Activated CD8-positive, alpha-beta memory T cell treated with anti-CD3 and anti-CD28 coated beads, Interleukin-2, amount 50 U/mL, for 24 hours (primary cell): ENCODE measurements around the gene NFIX.

Experiments
- DNase-seq: peaks from one replicate; pipeline ENCODE4 v3.0.0-alpha.2; 2020; ENCODE audit errors: extremely low read depth

NFIX gene

DNA sequence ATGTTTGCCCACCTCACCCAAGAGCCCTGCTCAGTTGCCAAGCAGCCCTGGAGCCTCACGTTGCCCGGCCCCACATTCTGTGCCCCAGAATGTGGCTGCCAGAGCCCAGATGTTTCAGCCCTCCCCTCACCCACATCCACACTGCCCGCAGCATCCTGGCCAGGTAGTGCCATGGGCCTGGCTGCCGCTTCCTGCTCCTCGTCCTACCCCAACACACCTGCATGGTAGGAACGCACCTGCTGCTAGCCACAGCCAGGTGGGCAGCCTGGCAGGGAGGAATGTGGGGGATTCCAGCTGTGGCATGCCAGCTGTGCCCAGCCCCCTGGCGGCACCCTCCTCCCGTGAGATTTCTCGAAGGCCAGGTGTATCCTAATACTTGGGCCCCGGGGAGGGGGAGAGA, 7.5 kb upstream of the NFIX start:
- DNase-seq = no peak

DNA sequence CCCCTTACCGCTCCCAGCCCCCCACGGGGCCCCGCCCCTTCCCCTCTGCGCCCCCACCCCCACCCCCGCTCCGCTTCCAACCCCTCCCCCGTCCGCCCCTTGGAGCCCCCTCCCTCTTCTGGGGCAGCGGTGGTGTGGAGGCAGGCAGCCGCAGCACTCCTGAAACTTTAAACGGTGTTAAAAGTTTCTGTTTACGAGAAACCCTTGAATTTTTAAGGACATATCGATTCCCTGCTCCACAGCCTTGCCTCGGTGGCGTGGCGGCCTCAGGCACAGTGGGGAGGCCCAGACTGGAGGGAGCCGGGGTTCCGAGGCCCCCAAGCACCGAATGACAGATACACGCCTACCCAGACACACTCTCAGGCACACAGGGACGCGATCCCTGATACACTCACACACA, 4.8 kb upstream of the NFIX start:
- DNase-seq = no peak

DNA sequence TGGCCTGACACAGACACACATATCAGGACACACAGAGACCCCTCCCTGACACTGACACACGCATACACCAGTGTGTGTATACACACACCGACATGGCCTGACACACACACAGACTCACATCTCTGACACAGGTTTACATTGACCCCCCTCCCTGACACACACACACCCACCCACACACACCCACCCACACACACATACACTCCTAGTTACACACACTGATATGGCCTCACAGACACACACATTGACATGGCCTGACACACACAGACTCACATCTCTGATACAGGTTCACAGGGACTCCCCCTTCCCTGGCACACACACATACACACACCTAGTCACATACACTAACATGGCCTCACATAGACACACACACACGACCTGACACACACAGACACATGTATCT, 4.4 kb upstream of the NFIX start:
- DNase-seq = no peak

DNA sequence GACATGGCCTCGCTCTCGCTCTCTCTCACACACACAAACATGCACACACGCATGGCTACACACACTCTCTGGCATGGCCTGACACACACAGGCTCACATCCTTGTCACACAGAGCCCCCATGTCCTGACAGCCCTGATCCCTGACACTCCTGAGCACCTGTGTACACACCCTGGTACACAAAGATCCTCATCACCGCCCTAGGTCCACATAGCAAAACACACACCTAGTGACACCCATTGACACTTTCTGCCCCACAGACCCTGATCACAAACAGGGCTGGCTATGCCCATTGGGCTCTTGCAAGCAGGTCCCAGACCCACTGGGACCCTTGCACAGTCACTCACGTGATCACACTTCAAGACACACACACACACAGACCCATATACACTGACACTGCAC, 4.0 kb upstream of the NFIX start:
- no peak for DNase-seq

DNA sequence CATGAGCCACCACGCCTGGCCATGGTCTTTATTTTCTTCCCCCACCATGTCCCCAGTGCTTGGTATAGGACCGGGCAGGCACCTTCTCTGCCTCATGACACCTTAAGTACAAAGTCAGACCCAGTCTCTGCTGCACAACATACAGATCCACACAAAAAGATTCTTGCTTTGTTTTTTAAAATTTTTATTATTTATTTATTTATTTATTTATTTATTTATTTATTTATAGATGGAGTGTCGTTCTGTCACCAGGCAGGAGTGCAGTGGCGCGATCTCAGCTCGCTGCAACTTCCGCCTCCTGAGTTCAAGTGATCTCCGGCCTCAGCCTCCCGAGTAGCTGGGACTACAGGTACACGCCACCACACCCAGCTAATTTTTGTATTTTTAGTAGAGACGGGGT, 2.5 kb upstream of the NFIX start:
- no peak for DNase-seq

DNA sequence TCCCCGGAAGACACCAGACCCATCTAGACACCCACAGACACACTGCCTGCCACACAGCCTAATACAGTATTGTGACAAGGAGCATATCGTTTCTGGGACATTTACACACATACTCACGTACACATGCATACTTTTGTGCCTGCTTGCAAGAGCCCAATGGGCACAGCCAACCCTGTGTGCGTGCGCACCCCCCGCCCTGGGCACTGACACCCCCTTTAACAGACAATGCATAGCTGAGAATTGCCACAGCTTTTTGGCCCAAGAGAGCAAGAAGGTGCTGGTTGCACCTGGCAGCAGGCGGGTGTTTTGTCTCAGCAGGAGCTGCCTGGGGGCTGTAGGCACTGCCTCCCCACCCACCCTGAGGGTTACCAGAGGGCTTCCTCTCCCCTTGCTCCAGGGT, 1.7 kb upstream of the NFIX start:
- no peak for DNase-seq

DNA sequence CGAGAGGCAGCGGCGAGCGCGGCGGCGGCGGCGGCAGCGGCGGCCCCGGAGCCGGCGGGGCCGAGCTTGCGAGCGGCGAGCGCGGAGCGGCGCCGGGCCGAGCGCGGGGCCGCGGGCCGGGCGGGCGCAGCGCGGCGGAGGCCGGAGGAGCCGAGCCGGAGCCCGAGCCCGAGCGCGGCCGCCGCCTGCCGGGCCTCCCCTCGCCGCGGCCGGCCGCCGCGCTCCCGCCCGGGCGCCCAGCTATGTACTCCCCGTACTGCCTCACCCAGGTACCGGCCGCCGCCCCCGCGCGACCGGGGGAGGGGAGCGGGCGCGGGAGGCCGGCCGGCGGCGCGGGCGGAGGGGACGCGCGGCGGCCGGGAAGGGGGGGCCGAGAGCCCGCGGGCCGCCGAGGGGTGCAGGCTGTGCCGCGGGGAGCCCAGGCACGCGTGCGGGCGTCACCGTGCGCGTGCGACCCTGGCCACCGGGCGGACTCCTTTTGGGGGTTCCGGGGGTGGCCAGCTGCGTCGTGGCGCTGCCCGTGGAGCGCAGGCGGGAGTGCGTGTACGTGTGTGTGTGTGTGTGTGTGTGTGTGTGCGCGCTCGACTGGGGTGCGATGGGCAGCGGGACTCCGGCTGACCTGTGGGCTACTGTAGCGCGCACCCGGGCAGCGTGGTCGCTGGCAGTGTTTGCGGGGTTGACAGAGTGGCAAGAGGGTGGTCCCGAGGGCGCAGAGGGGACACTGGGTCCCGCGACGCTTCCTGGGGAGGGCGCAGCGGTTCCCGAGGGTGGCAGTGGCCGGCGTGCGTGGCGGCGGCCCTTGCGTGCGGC, 526 bp downstream of the NFIX start:
- no peak for DNase-seq

DNA sequence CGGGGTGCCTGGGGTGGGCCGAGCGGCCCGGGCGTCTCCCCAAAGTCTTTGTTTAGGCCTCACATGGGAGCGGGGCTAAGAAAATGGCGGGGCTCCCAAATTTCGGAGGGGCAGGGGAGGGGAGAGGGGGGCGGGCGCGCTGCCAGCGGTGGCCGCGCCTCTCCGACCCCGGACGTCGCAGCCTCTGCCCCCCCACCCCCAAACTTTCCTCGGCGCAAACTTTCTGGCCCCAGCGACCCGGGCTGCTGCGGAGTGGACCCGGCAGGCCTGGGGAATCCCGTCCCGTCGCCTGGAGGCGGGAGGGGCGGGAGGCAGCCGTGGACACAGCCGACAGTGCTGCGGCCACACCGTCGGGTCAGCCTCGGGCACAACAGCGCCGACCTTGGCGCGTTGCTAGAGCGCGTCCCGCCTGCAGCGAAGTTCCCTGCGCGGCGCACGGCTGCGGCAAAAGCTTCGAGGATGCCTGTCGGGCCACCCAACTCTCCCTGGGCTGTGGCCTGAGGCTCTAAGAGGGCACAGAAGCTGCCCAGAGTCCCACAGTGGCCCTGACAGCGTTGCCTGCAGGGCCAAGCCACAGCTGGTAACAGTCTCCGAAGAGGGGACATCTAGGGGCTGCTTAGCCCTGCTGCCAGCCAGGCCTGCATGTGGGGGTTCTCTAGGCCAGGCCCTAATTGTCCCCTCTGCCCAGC, 1.3 kb downstream of the NFIX start:
- no peak for DNase-seq

DNA sequence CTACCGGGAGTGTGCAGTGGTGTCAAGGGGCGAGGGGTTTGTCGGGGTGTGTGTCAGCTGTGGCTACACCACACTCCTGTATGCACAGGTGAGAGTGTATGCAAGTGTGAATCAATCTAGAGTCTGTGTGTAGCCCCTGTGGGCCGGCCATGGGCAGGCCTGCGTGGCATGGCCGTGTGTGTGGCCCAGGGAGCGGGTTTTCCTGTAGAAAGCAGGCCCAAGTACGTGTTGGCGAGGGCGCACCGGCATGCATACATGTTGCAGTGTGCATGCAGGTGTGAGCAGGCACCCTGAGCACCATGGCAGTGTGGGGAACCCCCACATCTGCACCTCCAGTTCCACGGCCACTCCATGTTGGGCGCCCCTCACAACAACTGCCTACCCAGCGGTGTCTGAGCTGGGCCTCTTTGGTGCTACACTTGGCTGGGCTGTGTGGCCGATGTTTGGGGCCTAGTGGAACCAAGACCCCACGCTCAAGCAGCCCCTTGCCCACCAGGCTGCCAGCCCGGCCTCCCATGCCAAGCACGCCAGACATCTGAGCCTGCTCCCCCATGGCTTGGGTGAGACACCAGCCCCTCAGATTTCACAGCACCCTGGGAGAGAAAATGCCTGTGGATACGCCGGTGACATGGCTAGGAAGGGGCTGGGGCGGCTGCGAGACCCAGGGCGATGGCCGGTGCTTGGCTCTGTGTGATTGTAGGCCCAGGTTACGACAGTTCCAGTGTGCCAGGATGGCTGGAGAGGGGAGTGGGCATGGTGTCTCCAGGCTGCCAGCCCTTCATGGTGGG, 2.1 kb downstream of the NFIX start:
- no peak for DNase-seq

DNA sequence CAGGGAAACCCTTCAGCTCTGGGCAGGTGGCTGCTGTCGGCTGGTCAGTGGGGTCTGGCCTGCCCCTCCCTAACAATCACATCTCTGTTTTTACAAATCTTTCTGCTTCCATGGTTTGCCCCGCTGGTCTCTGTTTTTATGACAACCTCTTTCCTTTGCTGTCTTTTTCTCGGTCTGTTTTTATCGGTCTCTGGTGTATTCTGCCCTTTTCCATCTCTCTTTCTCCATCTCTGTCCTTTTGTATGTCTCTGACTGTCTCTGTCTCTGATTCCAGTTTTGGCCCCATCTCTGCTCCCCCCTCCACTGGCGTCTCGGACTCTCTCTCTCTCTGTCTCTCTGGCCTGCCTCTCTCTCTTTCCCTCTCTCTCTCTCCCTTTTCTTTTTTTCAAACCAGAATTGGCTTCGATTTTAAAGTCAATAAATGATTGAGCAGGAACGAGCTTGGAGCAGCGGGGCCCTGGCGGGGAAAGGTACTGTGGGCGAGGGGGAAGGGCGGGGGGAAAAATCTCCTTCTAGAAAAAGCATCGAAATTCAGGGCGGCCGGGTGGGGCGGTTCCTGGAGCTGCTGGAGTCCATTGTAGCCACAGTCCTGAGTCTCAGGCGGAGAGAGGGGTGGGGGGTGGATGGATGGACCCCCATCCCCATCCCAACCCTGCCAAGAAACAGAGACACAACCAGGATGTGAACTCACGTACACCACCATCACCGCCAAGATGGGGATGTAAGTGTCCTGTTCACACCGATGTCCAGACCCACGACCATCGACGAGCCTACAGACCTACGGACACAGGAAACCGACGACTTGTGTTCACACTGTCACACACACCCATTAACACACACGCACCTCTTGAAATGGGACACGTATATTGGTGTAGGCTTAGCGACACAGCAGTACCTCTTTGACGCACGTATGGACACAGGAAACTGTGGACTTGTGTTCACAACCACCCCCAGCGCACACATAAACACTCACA, 3.0 kb downstream of the NFIX start:
- DNase-seq = no peak

DNA sequence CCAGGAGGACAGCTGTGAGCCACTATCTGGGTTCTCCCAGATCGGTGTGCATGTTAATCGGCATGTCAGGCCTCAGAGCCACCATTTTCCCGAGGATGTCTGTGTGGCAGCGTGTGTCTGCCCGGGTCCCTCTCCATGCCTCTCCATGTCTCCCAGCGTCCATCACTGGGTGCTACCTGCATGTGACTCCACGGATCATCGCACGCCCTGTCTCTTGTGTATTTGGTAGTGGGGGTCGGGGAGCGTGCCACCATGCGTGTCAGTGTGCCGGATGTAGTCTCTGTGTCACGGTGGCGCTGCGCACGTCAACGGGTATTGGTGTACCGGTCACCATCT, 5.9 kb downstream of the NFIX start:
- DNase-seq = no peak

DNA sequence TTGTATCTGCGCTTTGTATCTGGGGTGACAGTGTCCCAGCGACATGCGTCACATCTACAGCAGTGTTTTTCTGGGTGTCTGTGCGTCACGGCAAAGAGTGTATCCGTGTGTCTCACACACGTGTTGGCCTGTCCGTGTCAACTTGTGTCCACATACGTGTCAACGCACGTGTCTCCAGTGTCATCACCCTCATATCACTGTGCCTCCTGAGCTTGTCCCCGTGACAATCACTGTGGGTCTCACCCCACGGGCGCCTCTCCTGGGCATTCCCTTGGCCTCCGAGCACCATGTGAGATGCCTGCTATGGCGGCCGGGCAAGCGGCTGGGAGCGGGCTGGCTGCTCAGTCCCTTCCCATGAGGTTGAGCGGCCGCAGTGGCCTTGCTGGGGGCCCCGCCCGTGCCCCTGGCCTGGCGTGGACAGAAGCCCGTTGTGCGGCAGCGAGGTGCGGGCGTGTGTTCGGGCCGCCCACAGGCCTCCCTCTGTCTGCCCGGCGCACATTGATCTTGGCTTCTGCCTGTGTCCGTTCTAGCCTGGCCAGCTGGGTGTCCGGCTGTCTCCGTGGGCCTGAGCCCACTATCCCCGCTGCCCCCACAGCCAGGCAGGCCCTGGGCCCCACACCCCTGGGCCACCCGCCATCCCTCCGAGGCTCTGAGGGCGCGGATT, 6.4 kb downstream of the NFIX start:
- no peak for DNase-seq

DNA sequence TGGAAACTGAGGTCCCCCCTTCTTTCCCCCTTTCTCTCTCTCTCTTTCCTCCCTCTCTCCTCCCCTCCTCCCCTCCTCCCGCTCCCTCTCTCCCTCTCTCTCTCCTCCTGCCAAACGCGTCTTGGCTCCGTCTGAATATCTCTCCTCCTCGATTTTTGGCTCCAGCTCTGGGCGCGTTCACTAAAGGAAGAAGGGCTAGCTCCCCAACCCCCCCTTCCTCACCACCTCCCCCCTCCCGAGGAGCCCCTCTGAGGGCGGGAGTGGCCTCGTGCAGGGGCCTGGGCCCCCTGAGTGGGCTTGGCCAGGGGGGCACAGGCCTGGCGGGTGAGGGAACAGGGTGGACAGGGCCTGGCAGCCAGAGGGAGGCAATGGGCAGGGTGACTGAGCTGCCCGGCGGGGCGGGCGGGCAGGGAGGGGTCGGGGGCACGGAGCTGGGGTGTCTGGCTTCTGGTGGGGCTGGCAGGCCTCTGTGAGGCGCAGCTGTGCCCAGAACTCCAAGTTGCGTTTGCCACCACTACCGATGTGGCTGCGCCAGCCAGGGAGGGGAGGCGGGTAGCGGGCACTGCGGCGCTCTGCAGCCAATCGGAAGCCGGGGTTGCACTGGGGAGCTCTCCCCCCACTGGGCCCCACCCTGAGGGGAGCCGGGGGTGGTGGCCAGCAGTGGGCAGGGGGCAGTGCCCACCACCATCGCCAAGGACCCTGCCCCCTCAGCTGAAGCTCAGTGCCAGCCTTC, 7.1 kb downstream of the NFIX start:
- no peak for DNase-seq

DNA sequence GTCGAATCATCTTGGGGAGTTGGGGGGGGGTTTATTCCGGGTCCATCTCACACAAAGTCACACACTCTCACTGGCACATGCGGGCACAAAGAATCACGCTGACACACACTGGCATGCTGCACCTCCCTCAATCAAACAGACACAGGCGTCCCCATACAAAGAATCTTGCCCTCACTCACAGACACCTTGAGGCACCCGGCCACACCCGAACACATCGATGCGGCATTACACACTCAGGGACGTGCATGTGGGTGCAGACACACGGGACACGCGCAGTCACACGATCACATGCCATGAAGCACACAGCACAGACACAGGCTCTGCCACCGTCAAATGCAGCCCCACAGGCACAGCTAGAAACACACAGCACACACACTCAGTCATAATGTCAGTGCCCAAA, 7.8 kb downstream of the NFIX start:
- no peak for DNase-seq

DNA sequence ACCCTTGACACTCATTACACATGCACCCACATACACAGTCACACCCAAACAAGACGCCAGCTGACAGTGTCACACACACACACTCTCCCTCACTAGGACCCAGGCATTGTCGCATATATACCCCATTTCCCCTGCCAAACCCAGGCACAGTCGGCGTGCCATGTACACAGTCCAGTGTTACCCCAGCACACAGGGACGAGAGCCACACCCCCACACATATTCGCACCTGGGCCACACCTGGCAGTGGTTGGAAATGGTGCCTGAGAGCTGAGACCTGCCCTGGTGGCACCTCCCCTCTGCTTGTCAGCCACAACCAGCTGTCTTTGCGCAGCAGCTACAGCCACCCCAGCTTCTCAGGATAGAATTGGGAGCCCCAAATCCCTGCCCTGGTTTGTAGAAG, 9.0 kb downstream of the NFIX start:
- no peak for DNase-seq

DNA sequence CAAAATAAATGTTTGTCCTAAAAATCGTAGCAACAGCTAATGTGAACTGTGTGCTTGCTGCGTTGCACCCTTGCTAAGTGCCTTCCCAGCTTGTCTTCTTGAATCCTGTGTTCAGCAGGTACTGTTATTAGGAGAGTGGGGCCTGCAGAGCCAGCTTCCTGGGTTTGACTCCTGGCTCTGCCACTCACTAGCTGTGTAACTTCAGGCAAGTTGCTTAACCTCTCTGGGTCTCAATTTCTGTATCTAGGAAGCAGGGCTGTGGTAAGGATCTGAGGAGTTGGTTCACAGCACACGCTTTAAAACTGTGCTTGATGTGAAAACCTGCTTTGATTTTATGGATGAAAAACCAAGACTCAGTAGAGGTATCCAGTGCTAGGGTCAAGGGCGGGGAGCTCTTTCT, 10.0 kb downstream of the NFIX start:
- no peak for DNase-seq

DNA sequence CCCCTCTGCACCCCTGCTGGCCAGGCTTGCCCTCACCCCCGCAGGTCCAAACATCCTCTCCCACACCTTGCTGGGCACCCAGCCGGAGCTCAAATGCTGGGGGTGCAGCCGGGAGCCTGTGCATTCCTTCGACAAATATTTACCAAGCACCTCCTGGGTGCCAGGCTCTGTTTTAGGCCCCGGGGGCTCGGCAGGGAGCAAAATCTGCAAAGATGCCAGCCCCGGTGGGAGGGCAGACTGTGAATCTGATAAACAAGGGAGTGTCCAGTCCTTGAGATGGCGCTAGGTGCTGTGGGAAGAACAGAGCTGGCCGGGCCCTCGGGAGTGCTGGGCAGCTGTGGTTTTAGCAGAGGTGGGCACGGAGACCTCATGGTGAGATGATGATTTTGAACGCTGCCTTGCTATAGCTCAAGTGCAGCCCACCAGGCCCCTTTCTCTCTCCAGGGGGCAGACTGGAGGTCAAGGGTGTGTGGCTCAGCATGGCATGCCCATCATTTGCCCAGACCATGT, 10.6 kb downstream of the NFIX start:
- DNase-seq = no peak

DNA sequence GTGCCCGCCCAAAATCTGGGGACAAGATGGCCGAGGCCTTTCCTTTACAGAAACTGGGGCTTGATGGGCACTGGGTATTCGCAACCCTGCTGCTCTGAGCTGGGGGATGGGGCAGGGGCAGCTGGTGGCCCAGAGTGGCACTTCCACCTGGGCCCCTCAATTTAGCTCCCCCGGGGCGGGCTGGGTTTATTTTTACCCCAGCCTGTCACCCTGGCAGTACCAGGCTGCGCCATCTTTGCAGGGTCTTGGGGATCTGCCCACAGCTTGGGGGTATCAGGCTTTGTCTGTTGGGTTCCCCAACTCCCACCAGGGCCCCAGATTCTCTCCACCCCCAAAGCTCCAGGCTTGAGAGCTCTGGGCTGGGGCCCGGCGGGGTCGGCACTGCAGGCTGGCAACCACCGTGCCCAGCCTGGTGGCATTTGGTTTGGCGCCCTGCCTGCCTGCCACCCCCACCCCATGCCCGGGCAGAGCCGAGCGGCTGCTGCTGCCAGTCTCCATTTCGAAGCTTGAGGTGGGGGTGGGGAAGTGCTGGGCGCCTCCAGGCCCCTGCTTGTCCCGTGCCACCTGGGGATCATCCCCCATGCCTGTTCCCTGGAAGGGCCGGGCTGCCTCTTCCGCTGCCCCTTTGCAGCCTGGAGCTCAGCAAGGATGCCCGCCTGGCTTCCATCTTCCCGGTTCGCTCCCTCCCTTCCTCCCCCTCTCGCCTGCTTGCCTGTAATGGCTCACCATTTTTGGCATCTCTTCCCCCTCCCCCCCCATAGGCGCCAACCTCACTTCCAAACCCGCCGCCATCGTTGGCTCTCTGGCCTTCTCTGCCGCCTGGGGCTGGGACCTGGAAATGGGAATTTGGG, 11.4 kb downstream of the NFIX start:
- DNase-seq = no peak

DNA sequence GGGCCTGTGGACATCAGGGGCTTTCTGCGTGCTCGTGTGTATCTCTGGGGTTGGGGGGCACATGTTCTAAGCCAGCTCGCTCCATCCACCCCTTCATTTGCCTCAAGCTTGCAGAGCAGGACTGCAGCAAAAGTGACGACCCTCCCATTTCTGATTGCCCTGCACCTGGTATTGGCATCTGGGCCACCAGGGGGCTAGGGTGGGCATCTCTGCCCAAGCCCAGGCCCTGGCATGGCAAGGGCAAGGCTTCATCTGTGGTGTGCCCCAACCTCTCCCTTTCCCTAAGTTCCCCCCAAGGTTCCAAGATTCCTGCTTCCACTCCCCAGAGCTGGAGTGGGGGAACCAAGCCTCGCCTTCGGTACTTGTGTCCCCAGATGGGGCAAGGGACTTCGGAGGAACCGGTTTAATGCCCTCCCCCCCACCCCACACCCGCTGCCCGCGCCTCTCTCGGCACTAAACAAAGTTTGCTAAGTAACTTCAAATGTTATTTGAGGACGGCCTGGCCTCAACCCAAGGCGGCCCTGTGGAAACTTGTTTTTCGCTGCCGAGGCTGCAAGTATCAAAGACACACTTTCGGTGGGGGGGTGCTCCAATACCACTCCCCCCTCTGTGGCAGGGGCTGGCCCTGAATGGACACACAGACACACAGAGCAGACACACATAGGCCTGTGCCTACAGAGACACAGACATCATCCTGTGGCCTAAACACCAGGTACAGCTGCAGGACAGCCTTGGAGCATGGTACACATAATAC, 12.2 kb downstream of the NFIX start:
- no peak for DNase-seq
